Motor neuron (in vitro differentiated cells): ENCODE results near the gene ACSS1. TPM values are rescaled to one million over a fixed set of nuclear protein-coding genes. Genes with fewer than 3 reads are reported as not detected.

Experiments
- ATAC-seq, 8 experiments: fragments of 200-7000 bp; cut with Tn5 transposase; replicated peaks in 6 of 8; 2 replicates each; pipeline ENCODE4 v1.8.0; 2021; ENCODE audit warnings: mild to moderate bottlenecking in 8 of 8, moderate library complexity in 8 of 8
- H3K27ac ChIP-seq, 2 donors: fragments of 250-450 bp; sonication (Bioruptor Pico); 2 replicates each; pipeline ENCODE4 v1.9.0; 2021; ENCODE audit warnings: antibody characterized with exemption in 2 of 2, mild to moderate bottlenecking in 2 of 2, moderate library complexity in 1 of 2
- H3K4me1 ChIP-seq, 2 donors: fragments of 250-450 bp; sonication (Bioruptor Pico); replicated peaks in 1 of 2; 2 replicates each; pipeline ENCODE4 v1.6.1; 2021; ENCODE audit warnings: antibody characterized with exemption in 2 of 2, mild to moderate bottlenecking in 2 of 2, moderate library complexity in 1 of 2
- H3K4me3 ChIP-seq, 5 donors: fragments of 250-450 bp; sonication (Bioruptor Pico); 2 replicates each; pipeline ENCODE4 v1.9.0; 2021; ENCODE audit warnings: antibody characterized with exemption in 5 of 5, mild to moderate bottlenecking in 5 of 5, moderate library complexity in 4 of 5
- WGBS, 10 experiments: fragments of 450-650 bp; shearing (Covaris generic); methylation state at CpG; one replicate each; pipeline ENCODE4 v1.0.0; 2022; 5-methylcytosine and 5-hydroxymethylcytosine counted together
- in situ Hi-C, 9 experiments: fragments of 400-800 bp; cut with MboI; loops; one replicate each; pipeline ENCODE4 v1.15.0; 2021; ENCODE audit warnings: low sequenced_read_pairs in 9 of 9, low pct_unique_long_range_greater_than_20kb in 2 of 9; ENCODE audit not compliant: unreplicated experiment in 9 of 9
- total RNA-seq, 8 experiments: library from RNA; unstranded; fragments of 300-600 nt; gene quantifications; 2 replicates each; pipeline versions ENCODE4 v1.2.3 to v1.2.4, GENCODE V29; 2022

ACSS1 gene
- total RNA-seq, 8 experiments from 2014 or later: 2.1 to 28.9 (median 3.8) TPM

DNA sequence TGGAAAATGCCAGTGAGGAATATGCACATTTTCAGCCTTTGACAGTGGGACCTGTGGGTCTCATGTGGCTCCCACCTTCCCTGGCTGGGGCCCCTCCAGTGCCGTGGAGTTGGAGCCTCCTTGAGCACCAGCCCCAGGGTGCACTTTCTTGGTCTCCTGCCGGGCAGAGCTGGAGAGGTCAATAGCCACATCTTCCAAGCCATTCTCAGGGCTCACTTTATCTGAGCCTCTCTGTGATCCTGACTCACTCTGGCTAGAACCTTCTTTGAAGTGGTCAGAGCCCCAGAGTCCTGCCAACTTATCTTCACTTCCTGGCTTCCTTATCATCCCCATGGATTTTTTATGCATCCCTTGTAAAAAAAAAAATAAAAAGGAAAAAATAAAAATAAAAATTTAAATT is 18.3 kb upstream of the ACSS1 start:
- 60 to 100% (median 70%) methylated on average over 1 to 2 of the region's 2 CpGs; no CpG with 5 or more reads in 5 of the 10 experiments for WGBS, 10 experiments
- ATAC-seq: no peak
- in situ Hi-C loops: loop anchor here in 1 of 9 experiments (10.0 kb wide), 1 partner anchor 99 kb away; no protein-coding TSS in a partner anchor
- Histone ChIP-seq H3K27ac (no peak overlapping the region), H3K4me3 (no peak overlapping the region), H3K4me1 (peaks cover 0 to 8% of the 10 kb centered on the region in 2 donors)

DNA sequence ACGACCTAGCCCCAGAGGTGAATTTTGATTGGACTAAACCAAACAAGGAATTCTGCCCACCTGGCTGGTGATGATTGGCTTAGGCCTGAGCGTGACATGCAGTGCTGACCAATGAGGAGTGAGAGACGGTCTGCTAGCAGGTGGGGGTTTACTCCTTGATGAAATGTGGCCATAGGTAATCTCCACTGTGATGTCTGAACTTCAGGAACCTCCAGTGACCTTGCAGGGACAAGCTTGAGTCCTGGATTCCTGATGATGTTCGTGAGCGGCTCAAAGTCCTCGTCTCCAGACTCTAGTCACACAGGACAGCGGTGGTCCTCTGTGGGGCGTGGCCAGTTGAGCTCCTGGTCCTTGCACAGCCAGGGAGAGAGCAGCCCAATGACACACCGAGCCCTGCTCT is 15.6 kb upstream of the ACSS1 start:
- Histone ChIP-seq H3K27ac (no peak overlapping the region), H3K4me3 (no peak overlapping the region), H3K4me1 (peaks cover 0 to 7% of the 10 kb centered on the region in 2 donors)
- 13 to 100% (median 67%) methylated on average over 1 to 7 of the region's 9 CpGs; no CpG with 5 or more reads in 1 of the 10 experiments for WGBS, 10 experiments
- ATAC-seq: no peak
- in situ Hi-C loops: loop anchor here in 2 of 9 experiments (10.0 to 25.0 kb wide), 2 partner anchors 101 to 314 kb away; partner anchors contain the start of gene ABHD12 (in 1 of the 2)

DNA sequence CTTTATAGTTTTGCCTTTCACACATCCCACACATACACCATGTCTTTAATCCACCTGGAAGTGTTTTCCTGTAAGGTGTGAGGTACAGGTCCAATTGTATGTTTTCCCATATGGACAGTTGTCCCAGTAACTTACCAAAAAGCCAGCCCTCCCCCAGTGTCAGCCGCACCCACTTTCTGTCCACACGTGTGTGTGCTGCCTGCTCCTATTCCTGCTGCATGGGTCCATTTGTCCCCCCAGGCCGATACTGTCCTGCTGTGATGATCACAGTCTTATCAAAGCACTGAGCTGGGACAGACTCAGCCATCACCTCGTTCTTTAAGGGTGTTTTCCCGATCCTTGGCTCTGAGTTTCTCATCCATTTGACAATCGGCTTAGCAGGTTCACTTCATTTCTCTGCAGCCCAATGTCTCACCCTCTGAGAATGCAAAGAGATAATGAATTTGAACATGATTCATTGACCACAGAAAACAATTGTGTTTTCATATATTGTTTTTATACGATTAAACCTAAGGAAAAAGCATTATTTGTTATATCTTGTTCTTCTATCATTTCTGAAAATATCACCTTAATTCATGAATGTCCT is 14.4 kb upstream of the ACSS1 start:
- peak in 2 of 8 experiments; percentile 11 to 32 for ATAC-seq
- Histone ChIP-seq H3K4me3 (no peak overlapping the region), H3K27ac (no peak overlapping the region), H3K4me1 (peaks cover 0 to under 1% of the 10 kb centered on the region in 2 donors)
- WGBS, 10 experiments: 17 to 93% (median 56%) methylated on average over 2 to 6 of the region's 7 CpGs; no CpG with 5 or more reads in 1 of the 10 experiments
- in situ Hi-C loops: loop anchor here in 2 of 9 experiments (10.0 to 25.0 kb wide), 2 partner anchors 102 to 315 kb away; partner anchors contain the start of gene ABHD12 (in 1 of the 2)

DNA sequence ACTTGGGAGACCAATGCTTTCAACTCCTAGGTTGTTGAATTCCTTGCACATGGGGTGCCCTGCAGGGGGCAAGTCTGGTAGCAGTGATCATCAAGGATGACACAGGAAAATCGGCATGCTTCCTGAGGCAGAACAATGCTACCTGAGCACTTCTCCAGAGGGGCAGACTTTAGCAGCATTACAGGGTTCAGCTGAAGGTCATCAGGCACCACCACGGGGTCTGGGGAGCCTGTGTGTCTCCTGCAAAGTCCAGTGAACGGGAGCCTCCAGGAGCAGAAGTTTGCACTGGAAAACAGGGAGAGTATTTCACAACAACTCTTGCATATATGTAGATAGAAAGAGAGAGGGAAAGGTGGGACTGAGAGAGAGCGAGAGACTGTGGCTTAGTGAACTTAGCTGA is 13.8 kb upstream of the ACSS1 start:
- in situ Hi-C loops: loop anchor here in 2 of 9 experiments (10.0 to 25.0 kb wide), 2 partner anchors 103 to 316 kb away; partner anchors contain the start of gene ABHD12 (in 1 of the 2)
- Histone ChIP-seq H3K27ac (no peak overlapping the region), H3K4me1 (no peaks in the 10 kb centered on the region), H3K4me3 (no peak overlapping the region)
- WGBS, 10 experiments: 0 to 57% (median 2%) methylated on average over 1 to 3 of the region's 4 CpGs; no CpG with 5 or more reads in 4 of the 10 experiments
- peak in 3 of 8 experiments; percentile 67 to 91 (median 86) for ATAC-seq

DNA sequence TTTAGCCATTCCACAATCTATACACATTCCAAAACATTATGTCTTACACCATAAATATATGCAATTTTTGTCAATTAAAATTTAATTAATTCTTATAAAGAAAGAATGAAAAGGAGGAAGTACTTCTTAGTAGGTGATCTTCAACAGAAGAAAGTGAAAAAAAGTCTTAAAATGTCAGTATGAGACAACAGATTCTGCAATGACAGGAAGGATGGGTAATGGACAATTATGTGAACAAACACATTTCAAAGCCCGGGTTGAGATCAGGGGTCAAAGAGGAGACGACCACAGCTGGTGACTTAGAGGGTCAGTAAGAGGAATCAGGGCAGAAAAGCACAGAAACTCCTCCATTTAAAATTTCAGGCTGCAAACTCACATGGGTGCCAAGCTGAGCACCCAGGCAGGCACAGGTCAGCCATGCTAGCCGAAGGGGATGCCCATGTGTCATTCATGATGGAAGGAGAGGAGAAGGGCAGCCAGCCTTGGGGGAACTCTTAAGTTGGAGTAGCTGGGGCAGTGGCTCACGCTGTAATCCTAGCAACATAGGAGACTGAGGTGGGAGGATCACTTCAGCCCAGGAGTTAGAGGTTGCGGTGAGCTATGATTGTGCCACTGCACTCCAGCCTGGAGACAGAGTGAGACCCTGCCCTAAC is 13.0 kb upstream of the ACSS1 start:
- WGBS, 10 experiments: 17 to 59% (median 38%) methylated on average over 2 to 4 of the region's 5 CpGs; no CpG with 5 or more reads in 2 of the 10 experiments
- no peak overlapping the region for H3K27ac ChIP-seq
- in situ Hi-C loops: loop anchor here in 2 of 9 experiments (10.0 to 25.0 kb wide), 2 partner anchors 104 to 316 kb away; partner anchors contain the start of gene ABHD12 (in 1 of the 2)
- H3K4me3 ChIP-seq: no peak overlapping the region
- ATAC-seq: no peak
- no peaks in the 10 kb centered on the region for H3K4me1 ChIP-seq

DNA sequence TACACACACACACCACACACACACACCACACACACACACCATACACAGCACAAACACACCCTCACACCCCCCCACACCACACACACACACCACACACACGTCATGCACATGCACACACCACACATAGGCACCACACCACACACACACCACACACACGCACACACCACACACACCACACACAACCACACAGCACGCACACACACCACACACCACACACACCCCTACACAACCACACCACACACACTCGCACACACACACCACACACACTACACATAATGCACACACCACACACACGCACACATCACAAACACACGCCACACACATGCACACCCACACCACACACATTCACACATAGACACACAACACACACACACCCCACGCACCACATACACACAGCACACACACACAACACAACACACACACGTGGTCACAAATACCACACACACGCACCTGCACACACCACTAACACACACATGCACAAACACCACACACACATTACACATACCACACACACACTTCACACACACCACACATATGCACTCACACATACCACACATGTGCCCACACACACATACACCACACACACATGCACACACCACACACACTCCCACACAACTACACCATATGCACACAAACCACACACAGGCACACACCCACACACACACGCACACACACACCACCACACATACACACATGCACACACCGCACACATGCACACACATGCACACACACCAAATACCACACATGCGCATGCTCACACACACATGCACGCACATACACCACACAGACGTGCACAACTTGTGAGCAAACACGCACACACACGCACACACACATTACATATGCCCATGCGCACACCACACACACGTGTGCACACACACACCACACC is 9.4 kb upstream of the ACSS1 start:
- no peak for ATAC-seq
- H3K4me3 ChIP-seq: no peak overlapping the region
- no peak overlapping the region for H3K27ac ChIP-seq
- no peaks in the 10 kb centered on the region for H3K4me1 ChIP-seq
- 67 to 100% (median 90%) methylated on average over 1 to 9 of the region's 18 CpGs; no CpG with 5 or more reads in 2 of the 10 experiments for WGBS, 10 experiments
- in situ Hi-C loops: loop anchor here in 3 of 9 experiments (10.0 to 25.0 kb wide), 2 partner anchors 73 to 320 kb away; partner anchors contain the start of genes APMAP (in 2 of the 3) and ABHD12 (in 1 of the 3)

DNA sequence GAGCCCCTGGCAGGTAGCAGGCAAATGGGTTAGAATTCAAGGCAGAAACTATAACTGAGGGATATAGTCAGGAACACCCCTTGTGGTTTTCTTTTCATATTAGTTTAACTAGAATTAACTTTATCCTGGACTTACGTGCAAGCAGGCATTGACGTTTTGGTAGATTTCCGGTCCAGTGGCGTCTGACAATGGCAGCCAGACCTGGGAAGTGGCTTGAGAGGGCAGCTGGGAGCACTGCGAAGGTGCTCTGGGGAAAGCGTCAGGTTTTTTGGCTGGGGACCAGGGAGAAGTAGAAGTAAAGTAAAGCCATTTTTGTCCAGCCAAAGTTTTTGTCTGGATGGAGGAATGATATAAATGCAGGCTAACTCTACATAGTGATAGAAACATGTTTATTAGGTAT is 8.4 kb upstream of the ACSS1 start:
- in situ Hi-C loops: loop anchor here in 3 of 9 experiments (10.0 to 25.0 kb wide), 2 partner anchors 72 to 321 kb away; partner anchors contain the start of genes APMAP (in 2 of the 3) and ABHD12 (in 1 of the 3)
- WGBS, 10 experiments: 0 to 82% (median 29%) methylated on average over 2 to 6 of the region's 6 CpGs; no CpG with 5 or more reads in 3 of the 10 experiments
- Histone ChIP-seq H3K27ac (no peak overlapping the region), H3K4me1 (no peaks in the 10 kb centered on the region), H3K4me3 (no peak overlapping the region)
- no peak for ATAC-seq

DNA sequence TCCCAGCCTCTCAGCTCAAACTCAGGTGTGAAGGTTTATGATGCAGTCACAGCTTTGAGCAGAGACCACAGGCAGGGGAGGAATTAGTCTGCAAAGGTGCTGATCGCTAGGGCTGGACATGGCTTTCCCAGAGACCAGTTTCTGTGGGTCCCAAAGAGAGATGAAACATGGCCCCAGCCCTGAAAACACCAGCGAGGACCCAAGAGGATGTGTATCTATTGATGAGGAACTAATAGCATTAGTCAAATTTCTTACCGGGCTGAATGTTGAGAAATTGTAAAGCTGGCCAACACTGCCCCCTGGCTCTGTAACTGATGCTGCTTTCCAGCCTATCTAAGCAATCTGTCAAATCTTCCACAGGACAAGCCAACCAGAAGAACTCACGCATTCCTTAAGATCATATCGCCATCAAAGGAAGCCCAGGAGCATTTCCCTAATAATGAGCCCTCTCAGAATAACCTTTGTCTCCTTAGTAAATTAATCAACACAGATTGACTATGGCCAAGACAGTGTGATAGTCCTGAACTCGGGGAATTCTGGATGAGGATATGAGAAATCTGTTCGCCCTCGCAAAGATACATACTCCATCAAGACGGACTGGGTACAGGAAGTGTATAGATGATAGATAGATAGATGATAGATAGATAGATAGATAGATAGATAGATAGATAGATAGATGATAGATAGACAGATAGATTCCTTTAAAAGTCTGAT is 7.8 kb upstream of the ACSS1 start:
- Histone ChIP-seq H3K4me1 (no peaks in the 10 kb centered on the region), H3K4me3 (no peak overlapping the region), H3K27ac (no peak overlapping the region)
- peak; percentile 59 to 82 (median 73) for ATAC-seq
- in situ Hi-C loops: loop anchor here in 3 of 9 experiments (10.0 to 25.0 kb wide), 2 partner anchors 71 to 322 kb away; partner anchors contain the start of genes APMAP (in 2 of the 3) and ABHD12 (in 1 of the 3)
- 0 to 92% (median 45%) methylated on average over 1 to 9 of the region's 9 CpGs for WGBS, 10 experiments

DNA sequence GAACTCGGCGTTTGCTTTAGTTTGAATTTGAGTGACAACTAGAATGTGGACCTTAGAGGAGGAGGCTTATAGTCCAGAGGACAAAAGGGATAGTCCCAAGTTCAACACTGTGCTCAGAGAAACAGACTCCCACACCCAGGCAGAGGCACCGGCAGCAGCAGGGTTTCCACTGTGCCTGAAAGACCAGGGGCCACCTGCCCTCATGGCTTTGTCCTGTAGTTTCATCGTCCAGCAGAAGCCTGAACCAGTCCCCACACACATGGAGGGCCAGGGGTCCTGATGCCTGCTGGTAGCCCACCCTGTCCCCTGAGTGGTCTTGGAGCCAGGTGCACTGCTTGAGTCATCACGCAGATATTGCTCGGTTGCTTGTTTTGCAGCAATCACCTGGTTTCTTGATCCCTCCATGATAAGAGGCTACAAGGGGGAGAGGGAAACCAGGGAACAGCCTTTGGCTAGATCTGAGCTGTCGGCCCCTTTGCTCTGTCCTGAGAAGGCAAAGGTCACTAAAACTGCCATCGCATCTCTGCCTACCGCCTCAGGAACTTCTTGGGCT is 7.2 kb upstream of the ACSS1 start:
- in situ Hi-C loops: loop anchor here in 3 of 9 experiments (10.0 to 25.0 kb wide), 2 partner anchors 70 to 322 kb away; partner anchors contain the start of genes APMAP (in 2 of the 3) and ABHD12 (in 1 of the 3)
- no peak overlapping the region for H3K27ac ChIP-seq

DNA sequence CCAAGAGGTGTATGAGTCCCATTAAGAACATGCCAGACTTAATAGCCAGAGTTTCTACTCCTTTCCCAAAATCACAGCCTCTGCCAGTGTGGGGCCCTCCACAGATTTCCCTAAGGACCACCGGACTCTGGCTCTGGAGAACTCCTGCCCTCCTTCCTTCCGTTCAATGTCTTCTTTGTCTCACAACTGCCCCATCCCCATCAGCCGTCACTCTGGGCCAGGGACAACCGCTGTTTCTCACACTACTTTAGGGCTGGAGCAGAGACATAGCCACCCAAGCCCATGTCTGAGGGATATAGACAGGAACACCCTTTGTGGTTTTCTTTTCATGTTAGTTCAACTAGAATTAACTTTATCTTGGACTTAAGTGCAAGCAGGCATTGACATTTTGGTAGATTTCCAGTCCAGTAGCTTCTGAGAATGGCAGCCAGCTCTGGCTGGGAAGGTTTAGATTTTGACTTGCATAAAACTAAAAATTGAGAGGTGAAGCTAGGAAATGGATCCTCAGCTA is 6.7 kb upstream of the ACSS1 start:
- H3K4me3 ChIP-seq: no peak overlapping the region
- H3K27ac ChIP-seq: no peak overlapping the region
- no peaks in the 10 kb centered on the region for H3K4me1 ChIP-seq
- in situ Hi-C loops: loop anchor here in 4 of 9 experiments (5.0 to 25.0 kb wide), 3 partner anchors 67 to 323 kb away; partner anchors contain the start of genes APMAP (in 2 of the 4) and ABHD12 (in 1 of the 4)
- 57 to 100% (median 78%) methylated on average over 2 to 4 of the region's 4 CpGs; no CpG with 5 or more reads in 3 of the 10 experiments for WGBS, 10 experiments
- no peak for ATAC-seq

More for the DNA sequence above, 7.2 kb upstream of the ACSS1 start:
- no peak for ATAC-seq
- 7 to 90% (median 61%) methylated on average over 2 to 5 of the region's 9 CpGs; no CpG with 5 or more reads in 2 of the 10 experiments for WGBS, 10 experiments
- no peaks in the 10 kb centered on the region for H3K4me1 ChIP-seq
- no peak overlapping the region for H3K4me3 ChIP-seq

DNA sequence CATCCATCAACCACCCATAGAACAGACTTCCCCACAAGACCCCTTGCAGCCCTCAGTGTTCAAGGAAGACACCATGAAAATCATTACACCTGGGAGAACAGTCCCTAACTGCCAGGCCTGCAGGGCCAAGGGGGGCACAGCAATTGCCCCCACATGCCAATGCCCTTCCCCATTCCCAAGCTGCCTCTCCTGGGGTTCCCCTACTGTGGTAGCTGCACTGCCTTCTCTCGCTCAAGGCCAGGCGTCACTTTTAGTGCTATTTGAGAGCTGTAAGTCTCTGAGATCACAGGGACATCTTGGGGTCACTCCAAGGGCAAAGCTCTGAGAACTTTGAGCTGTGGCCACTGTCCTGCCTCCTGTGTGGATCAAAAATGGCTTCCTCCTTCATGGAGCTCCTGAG is 6.0 kb upstream of the ACSS1 start:
- 21 to 100% methylated on average over 2 of the region's 2 CpGs; no CpG with 5 or more reads in 8 of the 10 experiments for WGBS, 10 experiments
- Histone ChIP-seq H3K4me3 (no peak overlapping the region), H3K27ac (no peak overlapping the region), H3K4me1 (no peaks in the 10 kb centered on the region)
- in situ Hi-C loops: loop anchor here in 4 of 9 experiments (5.0 to 25.0 kb wide), 3 partner anchors 67 to 323 kb away; partner anchors contain the start of genes APMAP (in 2 of the 4) and ABHD12 (in 1 of the 4)
- no peak for ATAC-seq
